DND-41 (cell line): Measurements from ENCODE around the gene IL20.
A peak's percentile ranks its signal among the peaks of the same experiment; 100 is the strongest.

Source experiments
- ATAC-seq: fragments of 200-7000 bp; cut with Tn5 transposase; 3 replicates; pipeline ENCODE4 v1.9.1; 2021; ENCODE audit warnings: low read depth; ENCODE audit not compliant: insufficient read depth
- DNase-seq: peaks from one replicate; pipeline ENCODE4 v3.0.0-alpha.2; 2020
- H2AFZ ChIP-seq: 2 replicates; pipeline ENCODE4 v1.6.0; 2012; ENCODE audit warnings: low read depth, low read length
- H3K27ac ChIP-seq: 2 replicates; pipeline ENCODE4 v1.5.1; 2012; ENCODE audit warnings: low read length, inconsistent platforms
- H3K27me3 ChIP-seq: fragments of 200-600 bp; sonication (generic); 2 replicates; pipeline ENCODE4 v1.6.0; 2012; ENCODE audit warnings: low read length, mild to moderate bottlenecking, inconsistent platforms; ENCODE audit not compliant: insufficient read depth, poor library complexity
- H3K36me3 ChIP-seq: 2 replicates; pipeline ENCODE4 v1.5.1; 2012; ENCODE audit warnings: low read length, inconsistent platforms; ENCODE audit not compliant: insufficient read depth
- H3K4me1 ChIP-seq: 2 replicates; pipeline ENCODE4 v1.5.1; 2012; ENCODE audit warnings: mild to moderate bottlenecking, low read length; ENCODE audit not compliant: insufficient read depth
- H3K4me2 ChIP-seq: 2 replicates; pipeline ENCODE4 v1.6.0; 2012; ENCODE audit warnings: mild to moderate bottlenecking, moderate library complexity, low read length, inconsistent platforms; ENCODE audit not compliant: insufficient read depth
- H3K4me3 ChIP-seq, 2 experiments: fragments of 200-600 bp in 1 of 2; shearing (Covaris generic) in 1 of 2; 2 replicates each; pipeline ENCODE4 v1.5.1; 2012 to 2016; ENCODE audit warnings: inconsistent platforms in 2 of 2, low read length in 2 of 2, mild to moderate bottlenecking in 2 of 2, low read depth in 1 of 2, moderate library complexity in 1 of 2
- H3K79me2 ChIP-seq: 2 replicates; pipeline ENCODE4 v1.6.0; 2012; ENCODE audit warnings: low read length, inconsistent platforms; ENCODE audit not compliant: insufficient read depth
- H3K9ac ChIP-seq: 2 replicates; pipeline ENCODE4 v1.6.0; 2012; ENCODE audit warnings: low read depth, mild to moderate bottlenecking, inconsistent platforms, low read length, moderate library complexity
- H3K9me3 ChIP-seq: 2 replicates; pipeline ENCODE4 v1.5.1; 2012; ENCODE audit warnings: low read length, moderate library complexity, mild to moderate bottlenecking, inconsistent platforms; ENCODE audit not compliant: insufficient read depth, severe bottlenecking
- H4K20me1 ChIP-seq: 2 replicates; pipeline ENCODE4 v1.6.0; 2012; ENCODE audit warnings: low read length; ENCODE audit not compliant: insufficient read depth
- EZH2 ChIP-seq: IDR thresholded peaks from 3 replicates; pipeline ENCODE4 v1.6.1; 2012; ENCODE audit warnings: borderline replicate concordance, low read depth, mild to moderate bottlenecking, moderate library complexity, low read length, inconsistent platforms; ENCODE audit not compliant: severe bottlenecking
- TF ChIP-seq, protein P1 (sequence below): IDR thresholded peaks from 2 replicates; pipeline ENCODE4 v1.5.1; 2012; ENCODE audit warnings: borderline replicate concordance, low read length, moderate library complexity, mild to moderate bottlenecking; ENCODE audit not compliant: poor library complexity, severe bottlenecking; ENCODE audit errors: extremely low read depth

IL20 gene

DNA sequence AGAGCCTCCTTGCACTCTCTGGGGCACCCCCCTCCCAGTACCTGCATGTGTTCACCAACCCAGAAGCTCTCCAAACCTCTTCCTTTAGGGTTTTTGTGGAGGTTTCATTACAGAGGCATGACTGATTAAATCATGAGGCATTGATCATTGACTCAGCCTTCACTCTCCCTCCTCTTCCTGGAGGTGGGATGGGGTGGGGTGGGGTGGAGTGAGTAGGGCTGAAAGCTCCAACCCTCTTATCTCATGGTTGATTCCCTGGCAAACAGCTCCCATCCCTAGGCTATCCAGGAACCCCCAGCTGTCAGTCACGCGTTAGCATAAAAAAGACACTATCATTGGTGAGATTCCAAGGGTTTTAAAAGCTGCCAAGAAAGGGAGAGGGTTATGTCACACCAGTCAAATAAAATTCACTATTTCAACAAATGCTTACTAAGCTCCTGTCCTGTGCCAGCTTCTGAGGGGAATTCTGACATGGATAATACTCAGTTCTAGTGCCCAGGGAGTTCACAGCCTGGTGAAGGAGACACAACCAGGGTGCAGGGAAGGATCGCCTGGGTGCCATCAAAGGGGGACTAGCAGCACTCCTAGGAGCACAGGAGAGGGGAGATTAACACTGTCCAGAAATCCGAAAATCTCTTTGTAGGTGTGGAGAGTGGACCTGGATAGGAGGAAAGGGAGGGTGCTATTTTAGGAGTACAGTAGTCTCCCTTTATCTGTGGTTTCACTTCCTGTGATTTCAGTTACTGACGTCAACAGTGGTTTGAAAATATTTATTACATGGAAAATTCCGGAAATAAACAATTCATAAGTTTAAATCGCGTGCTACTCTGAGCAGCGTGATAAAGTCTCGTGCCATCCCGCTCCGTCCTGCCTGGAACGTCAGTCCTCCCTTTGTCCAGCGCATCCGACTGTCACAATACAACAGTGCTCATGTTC is 25.0 kb downstream of the IL20 start:
- no peaks in the 10 kb centered on the region for H3K9me3 ChIP-seq
- no peak overlapping the region for H3K27ac ChIP-seq
- H3K9ac ChIP-seq: no peak overlapping the region
- no peak overlapping the region for H3K4me2 ChIP-seq
- no peaks in the 10 kb centered on the region for H3K79me2 ChIP-seq
- no peaks in the 10 kb centered on the region for H3K27me3 ChIP-seq
- no peaks in the 10 kb centered on the region for H3K36me3 ChIP-seq
- no peak for DNase-seq
- H3K4me3 ChIP-seq: no peak overlapping the region
- ATAC-seq: 0 out of 3 replicates have a peak, but pooled peaks have one; percentile 27
- TF ChIP-seq EZH2: no peak
- TF ChIP-seq, protein P1, sequence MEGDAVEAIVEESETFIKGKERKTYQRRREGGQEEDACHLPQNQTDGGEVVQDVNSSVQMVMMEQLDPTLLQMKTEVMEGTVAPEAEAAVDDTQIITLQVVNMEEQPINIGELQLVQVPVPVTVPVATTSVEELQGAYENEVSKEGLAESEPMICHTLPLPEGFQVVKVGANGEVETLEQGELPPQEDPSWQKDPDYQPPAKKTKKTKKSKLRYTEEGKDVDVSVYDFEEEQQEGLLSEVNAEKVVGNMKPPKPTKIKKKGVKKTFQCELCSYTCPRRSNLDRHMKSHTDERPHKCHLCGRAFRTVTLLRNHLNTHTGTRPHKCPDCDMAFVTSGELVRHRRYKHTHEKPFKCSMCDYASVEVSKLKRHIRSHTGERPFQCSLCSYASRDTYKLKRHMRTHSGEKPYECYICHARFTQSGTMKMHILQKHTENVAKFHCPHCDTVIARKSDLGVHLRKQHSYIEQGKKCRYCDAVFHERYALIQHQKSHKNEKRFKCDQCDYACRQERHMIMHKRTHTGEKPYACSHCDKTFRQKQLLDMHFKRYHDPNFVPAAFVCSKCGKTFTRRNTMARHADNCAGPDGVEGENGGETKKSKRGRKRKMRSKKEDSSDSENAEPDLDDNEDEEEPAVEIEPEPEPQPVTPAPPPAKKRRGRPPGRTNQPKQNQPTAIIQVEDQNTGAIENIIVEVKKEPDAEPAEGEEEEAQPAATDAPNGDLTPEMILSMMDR: no peak
- no peak overlapping the region for H2AFZ ChIP-seq
- no peaks in the 10 kb centered on the region for H4K20me1 ChIP-seq
- H3K4me1 ChIP-seq: peaks cover 8% of the 10 kb centered on the region

DNA sequence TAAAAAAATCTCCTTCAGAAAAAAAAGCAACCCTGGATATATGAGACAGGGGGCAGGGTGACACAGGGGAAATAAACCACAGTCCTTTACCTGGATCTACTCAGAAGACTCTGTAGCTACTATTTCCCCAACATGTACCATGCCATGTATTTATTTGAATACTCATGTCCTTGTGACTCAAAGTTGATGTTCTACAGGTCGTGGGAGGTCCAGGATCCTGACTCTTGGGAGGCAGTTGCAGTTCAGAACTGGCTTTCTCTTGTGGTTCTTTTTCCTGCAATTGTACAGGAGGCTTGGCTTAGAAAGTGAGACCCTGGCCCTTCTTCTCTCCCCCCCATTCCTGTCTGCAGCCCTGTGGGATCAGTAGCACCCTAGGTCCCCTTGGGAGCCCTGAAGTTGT is 26.0 kb downstream of the IL20 start:
- Histone ChIP-seq H3K27ac (no peak overlapping the region), H3K4me1 (peaks cover 8% of the 10 kb centered on the region), H3K27me3 (no peaks in the 10 kb centered on the region), H3K36me3 (no peaks in the 10 kb centered on the region), H3K4me2 (no peak overlapping the region), H2AFZ (no peak overlapping the region), H3K4me3 (no peak overlapping the region), H3K9ac (no peak overlapping the region), H4K20me1 (no peaks in the 10 kb centered on the region), H3K79me2 (no peaks in the 10 kb centered on the region), H3K9me3 (no peaks in the 10 kb centered on the region)
- DNase-seq (no peak), ATAC-seq (no peak)
- TF ChIP-seq, protein P1: no peak
- no peak for TF ChIP-seq EZH2

DNA sequence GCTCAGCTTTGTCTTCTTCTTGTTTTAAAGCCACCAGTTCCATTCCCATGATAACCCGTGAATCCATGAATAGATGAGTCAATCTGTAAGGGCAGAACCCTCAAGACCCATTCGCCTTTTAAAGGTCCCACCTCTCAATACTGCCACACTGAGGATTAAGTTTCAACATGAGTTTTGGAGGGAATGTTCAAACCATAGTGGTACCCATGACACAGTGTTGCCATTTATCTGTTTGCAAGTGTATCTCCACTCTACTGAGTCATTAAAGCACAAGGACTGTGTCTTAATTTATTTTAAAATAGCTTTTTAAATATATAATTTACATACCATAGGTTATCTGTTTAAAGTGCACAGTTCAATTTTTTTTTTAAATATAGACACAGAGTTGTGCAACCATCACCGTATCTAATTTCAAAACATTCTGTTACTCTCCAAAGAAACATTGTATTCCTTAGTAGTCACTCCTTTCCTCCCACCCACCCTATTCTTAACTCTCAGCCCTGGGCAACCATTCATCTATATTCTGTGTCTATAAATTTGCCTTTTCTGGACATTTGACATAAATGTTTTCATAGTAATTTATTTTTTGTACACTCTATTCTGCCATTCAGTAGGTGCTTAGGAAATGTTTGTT is 27.0 kb downstream of the IL20 start:
- Histone ChIP-seq H3K9me3 (no peaks in the 10 kb centered on the region), H3K4me1 (peaks cover 8% of the 10 kb centered on the region), H2AFZ (no peak overlapping the region), H4K20me1 (no peaks in the 10 kb centered on the region), H3K36me3 (no peaks in the 10 kb centered on the region), H3K27ac (no peak overlapping the region), H3K9ac (no peak overlapping the region), H3K4me2 (no peak overlapping the region), H3K79me2 (no peaks in the 10 kb centered on the region), H3K4me3 (no peak overlapping the region), H3K27me3 (no peaks in the 10 kb centered on the region)
- TF ChIP-seq, protein P1: no peak
- TF ChIP-seq EZH2: no peak
- ATAC-seq (no peak), DNase-seq (no peak)
